Loucy (cell line): Measurements from ENCODE around the gene FAM193A.
"Not testable (repeated sequence)": the region's sequence is repeated elsewhere in the genome, so short reads cannot be mapped to it uniquely, and the experiment has no call there.

Source experiments
- CTCF ChIP-seq: fragments of 200-600 bp; sonication (generic); conservative IDR thresholded peaks from 2 replicates; pipeline ENCODE4 v1.5.1; 2014; ENCODE audit warnings: mild to moderate bottlenecking, antibody characterized with exemption, low read length
- EZH2phosphoT487 ChIP-seq: fragments of 200-600 bp; IDR thresholded peaks from 2 replicates; pipeline ENCODE4 v1.6.1; 2018; ENCODE audit warnings: antibody characterized with exemption, mild to moderate bottlenecking, moderate library complexity, borderline replicate concordance

GRCh38 chr4:2546961-2547691 lies 10.7 kb downstream of the FAM193A start:
- TF ChIP-seq CTCF, EZH2phosphoT487: not testable (repeated sequence)
